GM18909 (cell line): ENCODE measurements around the gene LHX5.

Experiments
- ATAC-seq: cut with Tn5 transposase; IDR thresholded peaks from one replicate; pipeline ENCODE4 v1.9.1; 2021; ENCODE audit warnings: mild to moderate bottlenecking; ENCODE audit not compliant: unreplicated experiment, poor library complexity

The LHX5 gene

GRCh38 chr12:113420996-113421595 is 50.6 kb downstream of the LHX5 start:
- ATAC-seq = no peak

GRCh38 chr12:113418213-113418879 is 53.3 kb downstream of the LHX5 start:
- no peak for ATAC-seq

- no peak for ATAC-seq
These were observed 55.4 kb downstream of the LHX5 start for GRCh38 chr12:113416091-113416754.

GRCh38 chr12:113414519-113415038 is 57.1 kb downstream of the LHX5 start:
- no peak for ATAC-seq

- ATAC-seq = no peak
These were observed 58.2 kb downstream of the LHX5 start for GRCh38 chr12:113413488-113413939.
